A549 treated with GW870086 at 1 μM for 4 hours (cell line): ENCODE results near the gene VMAC. TPM values are rescaled to one million over a fixed set of nuclear protein-coding genes. Genes with fewer than 3 reads are reported as not detected.

Experiments used
- total RNA-seq: library from RNA; stranded (reverse); fragments of 200-300 nt; extraction: Qiagen RNA extraction; gene quantifications from 5 replicates; pipeline ENCODE4 v1.2.3, GENCODE V29; 2022; ENCODE audit warnings: low read depth

Gene VMAC
- total RNA-seq = 0.21 to 0.65 TPM (median 0.61 TPM) in 5 replicates

DNA sequence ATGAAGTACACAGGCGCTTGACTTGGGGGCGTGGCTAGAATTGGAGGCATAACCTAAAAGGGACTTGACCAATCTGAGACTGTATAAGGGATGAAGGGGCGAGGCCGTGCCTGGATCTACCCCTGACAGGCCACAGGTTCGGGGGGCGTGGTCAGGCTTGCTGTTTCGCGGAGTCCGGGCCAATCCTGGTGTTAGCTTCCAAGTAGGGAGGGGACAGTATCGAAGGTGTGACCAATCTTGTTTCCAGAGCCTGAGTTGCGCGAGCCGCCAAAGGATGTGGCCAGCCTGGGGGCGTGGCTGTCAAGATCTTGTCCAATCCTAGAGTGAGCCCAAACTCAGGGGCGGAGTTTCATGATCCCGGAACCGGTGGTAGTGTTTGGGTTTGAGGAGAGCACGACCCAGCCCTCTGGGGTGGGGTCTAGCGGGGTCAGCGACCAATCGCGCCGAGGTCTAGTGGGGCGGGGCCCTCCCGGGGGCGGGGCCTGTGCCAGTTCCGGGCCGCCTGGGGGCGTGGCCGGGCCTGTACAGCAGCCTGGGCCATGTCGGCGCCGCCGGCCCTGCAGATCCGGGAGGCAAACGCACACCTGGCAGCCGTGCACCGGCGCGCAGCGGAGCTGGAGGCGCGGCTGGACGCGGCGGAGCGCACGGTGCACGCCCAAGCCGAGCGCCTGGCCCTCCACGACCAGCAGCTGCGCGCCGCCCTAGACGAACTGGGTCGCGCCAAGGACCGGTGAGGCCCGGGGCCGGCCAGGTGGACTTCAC lies at the start of gene VMAC:
Gene VMAC, plus strand, starts transcription at position 521 of the 762 bp plus-strand sequence. Its CDS starts 19 bp downstream, at position 540.

DNA sequence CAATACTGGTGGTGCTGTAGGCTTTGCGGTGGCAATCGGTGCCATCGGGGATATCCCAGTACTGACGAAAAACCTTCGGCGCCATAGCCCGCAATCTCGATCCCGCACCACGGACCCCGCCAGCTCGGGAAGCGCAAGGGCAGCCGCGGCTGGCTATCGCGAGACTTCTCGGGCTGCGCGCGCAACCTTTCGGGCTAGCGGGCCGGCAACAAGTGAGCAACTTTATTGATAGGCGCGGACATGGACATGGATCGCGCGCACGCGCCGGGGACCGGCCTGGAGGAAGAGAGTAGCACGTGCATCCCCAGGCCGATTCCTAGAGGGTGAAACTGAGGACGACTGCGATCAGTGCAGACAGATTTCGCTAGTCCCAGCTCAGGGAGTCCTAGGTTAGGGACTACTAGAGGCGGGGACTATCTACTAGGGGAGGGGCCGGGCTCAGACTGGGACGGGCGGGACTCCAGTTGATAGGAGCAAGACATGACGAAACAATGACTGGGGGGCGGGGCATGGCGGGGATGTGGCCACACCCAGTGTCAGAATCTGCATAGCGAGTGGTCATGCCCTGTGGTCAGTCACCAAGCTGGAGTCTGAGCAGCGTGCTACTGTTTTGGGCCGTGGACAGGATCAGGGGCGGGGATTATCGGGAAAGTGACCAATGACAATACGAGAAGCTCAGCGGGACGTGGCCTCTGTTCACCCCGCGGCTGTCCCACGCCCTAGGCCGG lies 884 bp upstream of the VMAC start, which contains the start of gene NDUFA11:
Gene NDUFA11, minus strand, starts transcription at position 167 of the 728 bp plus-strand sequence. Its CDS starts 82 bp downstream, at position 85.

DNA sequence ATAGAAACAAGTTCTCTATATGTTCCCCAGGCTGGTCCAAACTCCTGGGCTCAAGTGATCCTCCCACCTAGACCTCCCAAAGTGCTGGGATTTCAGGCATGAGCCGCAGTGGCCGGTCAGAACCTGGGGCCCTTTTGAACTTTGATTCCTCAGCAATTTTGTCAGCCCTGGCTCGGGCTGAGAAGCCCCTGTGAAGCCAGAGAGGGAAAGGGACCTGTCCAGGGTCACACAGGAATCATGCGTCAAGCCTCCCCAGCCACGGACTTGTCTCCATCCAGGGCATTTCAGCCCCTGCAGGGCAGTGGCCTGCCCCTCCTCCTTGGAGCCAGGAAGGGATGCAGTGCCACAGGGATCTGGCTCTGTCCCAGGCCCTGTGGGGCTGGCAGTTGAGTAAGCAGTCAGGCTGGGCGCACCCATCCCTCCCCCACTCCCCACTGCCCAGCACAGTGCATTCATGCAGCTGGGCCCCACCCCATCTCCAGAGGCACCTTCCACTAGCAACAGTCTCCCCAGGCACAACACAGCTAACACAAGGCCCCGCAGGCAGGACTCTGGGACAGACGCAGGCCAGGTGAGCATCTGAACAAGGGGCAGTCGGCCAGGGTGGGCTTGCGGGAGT lies 9.2 kb downstream of the VMAC start, which contains the start of gene CAPS:
Gene CAPS, plus strand, starts transcription at position 516 of the 619 bp plus-strand sequence. CDS start 153 bp downstream, outside the sequence.

Other genes starting within 250 kb of the VMAC start
- 49.7 to 74.6 TPM (median 63.9 TPM) in 5 replicates for gene MICOS13, start 224.4 kb upstream of the VMAC start, total RNA-seq
- 3.6 to 5.1 TPM (median 4.7 TPM) in 5 replicates for gene HSD11B1L, start 223.8 kb upstream of the VMAC start, total RNA-seq
- 707 to 899 TPM (median 777 TPM) in 5 replicates for gene RPL36, start 214.6 kb upstream of the VMAC start, total RNA-seq
- gene LONP1, start 184.7 kb upstream of the VMAC start, total RNA-seq = 47.9 to 61.8 TPM (median 60.1 TPM) in 5 replicates
- not detected in 5 replicates for gene CATSPERD, start 184.2 kb upstream of the VMAC start, total RNA-seq
- 1.3 to 3.4 TPM (median 2.9 TPM) in 5 replicates for gene PRR22, start 120.1 kb upstream of the VMAC start, total RNA-seq
- 25.9 to 32.3 TPM (median 28.6 TPM) in 5 replicates for gene DUS3L, start 113.7 kb upstream of the VMAC start, total RNA-seq
- gene NRTN, start 99.8 kb upstream of the VMAC start, total RNA-seq = 0.85 to 1.6 TPM (median 1.5 TPM) in 5 replicates
- not detected in 5 replicates for gene FUT6, start 65.2 kb upstream of the VMAC start, total RNA-seq
- 0.20 TPM in 1 of 5 replicates, not detected in the others for gene FUT3, start 53.4 kb upstream of the VMAC start, total RNA-seq
- gene FUT5, start 34.3 kb upstream of the VMAC start, total RNA-seq = not detected in 5 replicates
- gene NDUFA11, start 1.1 kb upstream of the VMAC start, total RNA-seq = 223 to 297 TPM (median 285 TPM) in 5 replicates
- gene CAPS, start 9.4 kb downstream of the VMAC start, total RNA-seq = 0.86 to 1.5 TPM (median 0.96 TPM) in 5 replicates
- gene RANBP3, start 73.3 kb downstream of the VMAC start, total RNA-seq = 39.7 to 43.9 TPM (median 43.0 TPM) in 5 replicates
- gene RFX2, start 205.6 kb downstream of the VMAC start, total RNA-seq = 5.7 to 8.8 TPM (median 7.2 TPM) in 5 replicates
- not detected in 5 replicates for gene ACSBG2, start 230.8 kb downstream of the VMAC start, total RNA-seq